GM19025 (cell line): ENCODE results near the gene CDH26.

Experiments
- ATAC-seq: cut with Tn5 transposase; IDR thresholded peaks from one replicate; pipeline ENCODE4 v1.9.1; 2021; ENCODE audit warnings: mild to moderate bottlenecking, low read depth, moderate library complexity; ENCODE audit not compliant: unreplicated experiment

CDH26 gene

DNA sequence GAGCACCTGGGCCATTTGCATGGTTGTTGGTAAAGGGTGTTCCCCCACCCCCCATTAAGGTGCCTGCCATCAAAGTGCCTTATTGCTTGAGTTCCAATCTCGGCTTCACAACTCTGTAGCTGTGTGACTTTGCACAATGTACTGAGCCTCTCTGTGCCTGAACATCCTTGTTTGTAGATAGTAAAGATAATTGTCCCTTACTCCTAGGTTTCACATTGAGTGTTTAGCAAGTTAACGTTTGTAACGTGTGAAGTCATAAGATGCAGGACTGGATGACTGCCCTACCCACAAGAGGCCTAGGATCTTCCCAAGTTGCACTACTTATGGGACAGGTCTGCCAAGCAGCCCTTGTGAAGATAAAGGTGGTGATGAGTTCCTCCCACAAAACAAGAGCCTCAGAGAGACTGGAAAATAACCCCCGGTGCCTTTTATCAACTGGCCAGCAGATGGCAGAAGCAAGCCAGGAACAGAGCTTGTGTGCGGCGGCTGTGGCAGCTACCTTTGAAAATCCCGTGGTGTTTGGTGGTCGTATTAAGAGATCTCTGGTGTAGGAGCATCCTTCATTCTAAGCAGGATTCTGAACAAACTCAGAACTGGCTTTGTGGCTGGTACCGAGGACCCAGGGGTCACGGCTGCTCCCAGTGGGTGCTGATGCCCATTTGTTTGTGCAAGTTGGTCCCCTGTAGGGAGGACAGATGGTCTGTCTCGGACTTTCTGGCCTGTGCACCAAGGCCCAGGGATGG lies 99.1 kb downstream of the CDH26 start:
- peak; percentile 42 for ATAC-seq

DNA sequence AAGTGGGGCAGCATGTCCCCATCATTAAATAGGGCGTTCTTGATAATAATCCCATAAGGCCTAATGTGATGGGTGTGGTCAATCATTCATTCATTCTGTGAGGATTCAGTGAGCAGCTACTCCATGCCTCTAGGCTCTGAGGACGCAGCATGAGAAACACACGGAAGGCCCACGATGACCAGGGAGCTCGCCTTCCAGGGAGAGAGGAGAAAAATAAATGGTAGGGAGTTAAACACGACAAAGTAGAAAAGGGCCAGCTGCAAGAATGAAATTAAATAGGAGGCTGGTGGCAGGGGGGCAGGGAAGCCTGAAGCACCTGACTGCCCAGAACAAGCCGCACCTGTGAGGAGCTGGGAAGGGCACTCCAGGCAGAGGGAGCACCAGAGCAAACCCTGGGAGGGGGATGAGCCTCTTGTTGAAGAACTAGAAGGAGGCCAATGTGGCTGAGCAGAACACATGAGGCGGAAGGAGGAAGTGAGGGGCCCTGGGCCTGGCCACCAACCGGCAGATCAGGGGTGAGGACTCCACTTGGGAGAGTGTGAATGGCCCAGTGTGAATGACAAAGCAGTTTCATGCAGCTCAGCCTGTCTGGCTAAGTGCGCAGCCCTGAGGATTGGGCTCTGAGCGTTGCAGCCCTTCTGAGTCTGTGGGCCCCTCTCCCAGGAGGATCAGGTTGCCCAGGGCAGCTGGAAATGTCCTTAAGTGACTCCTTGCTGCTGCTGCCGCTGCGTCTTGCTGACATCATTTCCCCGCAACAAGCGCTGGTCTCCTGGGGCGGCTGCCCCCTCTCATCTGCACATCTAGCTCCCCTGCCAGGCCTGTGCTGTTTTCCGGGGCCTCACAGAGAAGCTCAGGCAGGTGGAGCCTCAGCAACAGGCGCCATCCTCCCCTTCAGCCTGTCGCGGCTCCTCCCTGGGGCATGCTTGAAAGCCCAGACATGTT lies 99.9 kb downstream of the CDH26 start:
- no peak for ATAC-seq

DNA sequence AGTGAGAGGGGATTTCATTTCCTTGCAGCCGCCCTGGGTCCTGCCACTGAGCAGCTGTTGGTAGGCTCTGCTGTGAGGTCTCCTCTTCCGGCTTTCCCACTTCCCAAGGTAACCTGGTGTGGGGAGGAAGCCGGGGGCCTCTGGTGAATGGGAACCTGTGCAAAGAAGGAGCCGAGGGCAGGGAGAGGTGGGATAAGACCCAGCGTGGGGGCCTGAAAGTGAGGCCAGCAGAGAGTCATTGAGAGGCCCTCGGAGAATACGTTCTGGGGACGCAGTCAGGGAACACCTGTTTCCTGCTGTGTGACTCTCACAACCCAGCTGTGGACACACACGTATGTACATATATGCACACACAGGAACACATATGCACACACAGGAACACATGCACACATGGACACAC lies 100.7 kb downstream of the CDH26 start:
- ATAC-seq = no peak

DNA sequence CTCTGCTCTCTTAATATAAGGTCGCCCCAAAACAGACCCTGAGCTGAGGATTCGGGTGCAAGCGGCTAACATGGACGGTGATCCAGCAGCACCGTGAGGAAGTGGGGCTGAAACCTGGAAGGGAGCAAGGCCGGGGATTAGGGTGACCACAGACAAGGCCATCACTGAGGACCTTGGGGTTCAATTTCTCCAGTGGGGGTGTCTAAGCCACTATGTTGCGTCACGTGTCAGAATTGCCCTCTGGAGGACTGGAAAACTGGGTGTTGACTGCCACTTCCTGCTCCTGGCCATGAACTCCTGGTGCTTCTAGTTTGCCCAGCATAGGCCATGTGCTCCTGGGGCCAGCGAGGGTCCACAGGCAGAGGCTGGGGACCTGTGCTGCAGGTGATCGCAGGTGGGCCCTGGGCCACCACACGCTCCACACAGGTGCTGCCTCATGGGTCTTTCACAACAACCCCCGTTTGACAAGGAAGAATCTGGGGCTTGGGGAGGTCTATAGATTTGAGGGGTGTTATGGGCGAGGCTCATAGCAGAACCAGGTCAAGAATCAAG lies 101.9 kb downstream of the CDH26 start:
- no peak for ATAC-seq

DNA sequence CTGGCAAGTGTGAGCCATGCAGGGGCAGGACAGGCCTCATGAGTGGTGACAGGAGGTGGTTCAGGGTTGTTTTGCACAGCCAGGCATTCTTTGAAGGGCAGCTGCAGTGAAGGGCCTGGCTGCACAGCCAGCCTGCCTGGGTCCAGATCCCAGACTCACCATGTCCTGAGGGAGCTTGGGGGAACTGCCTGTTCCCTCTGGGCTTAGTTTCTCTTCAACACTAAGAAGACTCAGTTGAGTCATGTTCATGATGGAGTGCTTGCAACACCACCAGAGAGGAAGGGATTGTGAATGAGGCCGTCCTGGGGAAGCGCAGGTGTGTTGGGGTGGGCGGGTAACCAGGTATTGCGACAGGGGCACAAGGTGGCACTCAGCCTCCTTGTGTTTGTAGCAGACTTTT lies 102.4 kb downstream of the CDH26 start:
- no peak for ATAC-seq

DNA sequence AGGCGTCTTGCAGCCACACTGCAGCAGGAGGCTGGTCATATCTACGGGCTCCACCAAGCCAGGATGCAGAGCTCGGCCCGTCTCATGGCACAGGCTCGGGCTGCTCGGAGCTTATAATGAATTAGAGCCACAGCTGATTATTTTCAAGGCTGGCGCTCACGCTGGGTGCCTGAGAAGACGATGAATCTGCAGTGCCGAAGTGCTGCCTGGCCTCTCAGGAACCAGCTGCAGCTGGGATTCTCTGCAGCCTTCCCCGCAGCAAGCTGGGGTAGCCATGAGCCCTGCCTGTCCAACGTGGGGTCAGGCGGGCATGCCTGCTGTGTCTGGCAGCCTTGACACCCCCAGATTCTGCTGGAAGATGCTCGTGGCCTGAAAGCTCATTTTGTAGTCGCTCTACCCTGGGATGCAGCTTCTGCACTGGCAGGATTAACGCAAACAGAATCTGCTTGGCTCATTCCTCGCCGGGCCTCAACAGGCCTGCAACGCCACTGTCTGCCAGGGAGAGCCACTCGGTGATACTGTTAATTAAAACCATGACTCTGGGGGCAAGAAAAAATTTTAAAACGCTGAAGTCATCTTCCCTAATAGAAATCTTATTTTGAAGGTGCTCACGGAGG lies 104.3 kb downstream of the CDH26 start:
- ATAC-seq = no peak

DNA sequence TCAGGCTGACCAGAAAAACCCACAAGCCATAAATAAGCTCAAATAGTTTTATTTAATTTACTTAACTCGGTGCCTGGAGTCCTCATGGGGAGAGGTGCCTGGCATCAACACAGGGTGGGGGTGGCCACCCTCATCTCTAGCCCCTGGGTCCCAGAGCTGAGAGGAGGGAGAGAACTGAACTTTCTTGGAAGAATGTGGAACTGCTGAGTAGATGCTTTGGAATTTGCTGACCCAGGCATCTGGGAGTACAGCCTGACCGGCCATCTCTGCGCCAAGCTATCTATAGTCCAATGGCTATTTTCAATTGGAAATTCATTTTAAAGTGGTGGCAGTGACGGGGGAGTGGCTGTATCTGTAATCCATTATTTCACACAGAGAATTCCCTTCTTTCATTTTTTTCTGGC lies 104.8 kb downstream of the CDH26 start:
- ATAC-seq = no peak

DNA sequence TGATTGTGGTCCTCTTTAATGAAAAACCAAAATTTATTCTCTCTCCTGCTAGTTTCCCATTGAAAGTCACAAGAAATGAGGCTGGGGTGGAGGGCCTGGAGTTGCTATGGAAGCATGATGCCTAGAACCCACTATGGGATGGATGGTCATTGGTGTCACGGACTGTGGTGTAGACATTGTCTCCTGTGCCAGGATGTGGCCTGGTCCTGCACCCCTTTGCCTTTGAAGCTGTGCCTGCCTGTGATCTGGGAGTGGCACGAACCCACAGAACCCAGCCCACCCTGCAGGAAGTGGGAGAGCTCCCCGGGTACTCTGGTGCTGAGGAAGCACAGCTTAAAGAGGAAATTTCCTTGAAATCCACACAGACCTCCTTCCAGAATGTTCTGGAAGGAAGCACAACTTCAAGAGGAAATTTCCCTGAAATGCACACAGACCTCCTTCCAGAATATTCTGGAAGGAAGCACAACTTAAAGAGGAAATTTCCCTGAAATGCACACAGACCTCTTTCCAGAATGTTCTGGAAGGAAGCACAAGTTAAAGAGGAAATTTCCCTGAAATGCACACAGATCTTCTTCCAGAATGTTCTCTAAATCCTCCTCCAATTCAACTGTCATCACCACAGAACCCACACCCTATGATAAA lies 105.6 kb downstream of the CDH26 start:
- no peak for ATAC-seq
